Left lung (tissue), 10 donors: ENCODE results near the gene LTBP2. TPM values are rescaled to one million over a fixed set of nuclear protein-coding genes. Genes with fewer than 3 reads are reported as not detected.
A peak's percentile ranks its signal among the peaks of the same experiment; 100 is the strongest.

Experiments
- ATAC-seq: fragments of 200-7000 bp; cut with Tn5 transposase; one replicate; pipeline ENCODE4 v1.9.1; 2020; ENCODE audit warnings: moderate library complexity
- DNase-seq, 4 donors: peaks; one replicate each; pipeline ENCODE4 v3.0.0-alpha.2; 2013 to 2020
- H3K27ac ChIP-seq, 2 donors: fragments of 200-600 bp; sonication (generic) in 1 of 2; one replicate each; pipeline versions ENCODE4 v1.5.0 to v1.8.0; 2020 to 2021
- H3K27me3 ChIP-seq, 2 donors: fragments of 200-600 bp; sonication (generic) in 1 of 2; one replicate each; pipeline versions ENCODE4 v1.5.0 to v1.8.0; 2020 to 2021
- H3K36me3 ChIP-seq, 2 donors: fragments of 200-600 bp; sonication (generic) in 1 of 2; one replicate each; pipeline versions ENCODE4 v1.5.0 to v1.8.0; 2020 to 2021
- H3K4me1 ChIP-seq, 2 donors: fragments of 200-600 bp; one replicate each; pipeline ENCODE4 v1.8.0; 2021
- H3K4me3 ChIP-seq, 2 donors: fragments of 200-600 bp; sonication (generic) in 1 of 2; one replicate each; pipeline versions ENCODE4 v1.5.0 to v1.8.0; 2020 to 2021; ENCODE audit warnings: mild to moderate bottlenecking in 1 of 2
- H3K9me3 ChIP-seq, 2 donors: fragments of 200-600 bp; sonication (generic) in 1 of 2; one replicate each; pipeline versions ENCODE4 v1.5.0 to v1.8.0; 2020 to 2021
- CTCF ChIP-seq, 2 donors: fragments of 200-600 bp; sonication (generic) in 1 of 2; IDR thresholded peaks; one replicate each; pipeline versions ENCODE4 v1.5.0 to v1.8.0; 2021; ENCODE audit warnings: antibody characterized with exemption in 2 of 2
- intact Hi-C, 2 donors: fragments of 100-400 bp; cut with DNase I; formaldehyde crosslinking; loops; one replicate each; pipeline versions ENCODE4 v1.11.2 to v1.14.2; 2022
- polyA plus RNA-seq, 6 donors: library from polyadenylated mRNA; unstranded; fragments of 120-200 nt; gene quantifications; one replicate each; pipeline ENCODE4 v1.2.1, GENCODE V29; 2013; ENCODE audit not compliant: insufficient read length in 6 of 6
- total RNA-seq, 2 donors: library from RNA; stranded (reverse); fragmentation: NEBNext Ultra II Directional; extraction: Animal tissue kit (Norgen Biotek cat#: 25700); gene quantifications; one replicate each; pipeline ENCODE4 v1.2.1, GENCODE V29; 2021
- donor health status: DM: no; HTN: yes; CAD: no.
- donor health status: DM: no; HTN: no; CAD: no.

Gene LTBP2
- total and polyA plus RNA-seq, 8 donors: 14.0 to 154 (median 19.3) TPM

GRCh38 chr14:74505831-74506230 lies 106.2 kb downstream of the LTBP2 start:
- Histone ChIP-seq H3K36me3 (peaks cover 0 to 6% of the 10 kb centered on the region in 2 donors), H3K4me3 (no peak overlapping the region), H3K4me1 (peaks cover 0 to 5% of the 10 kb centered on the region in 2 donors), H3K9me3 (no peaks in the 10 kb centered on the region), H3K27me3 (peaks cover 0 to 8% of the 10 kb centered on the region in 2 donors), H3K27ac (no peak overlapping the region)
- intact Hi-C loops: loop anchor here in 1 of 2 donors (10.0 kb wide), 1 partner anchor 109 kb away; the partner anchor contains the start of gene LTBP2
- no peak for ATAC-seq
- TF ChIP-seq CTCF (IDR thresholded peaks at IDR 0.05): no peak
- peak in 1 of 4 donors; percentile 25 for DNase-seq

- Histone ChIP-seq H3K9me3 (no peaks in the 10 kb centered on the region), H3K27ac (no peak overlapping the region), H3K36me3 (peaks cover 0 to 6% of the 10 kb centered on the region in 2 donors), H3K27me3 (peaks cover 0 to 8% of the 10 kb centered on the region in 2 donors), H3K4me1 (peaks cover 0 to 5% of the 10 kb centered on the region in 2 donors), H3K4me3 (no peak overlapping the region)
- no peak for TF ChIP-seq CTCF (IDR thresholded peaks at IDR 0.05)
- ATAC-seq: no peak
- intact Hi-C loops: loop anchor here in 1 of 2 donors (10.0 kb wide), 1 partner anchor 110 kb away; the partner anchor contains the start of gene LTBP2
- DNase-seq: peak in 1 of 4 donors; percentile 26
These were observed 106.9 kb downstream of the LTBP2 start for GRCh38 chr14:74504874-74505720.

GRCh38 chr14:74504412-74504811 lies 107.6 kb downstream of the LTBP2 start:
- no peak overlapping the region for H3K27ac ChIP-seq
- no peak for TF ChIP-seq CTCF (IDR thresholded peaks at IDR 0.05)
- H3K9me3 ChIP-seq: no peaks in the 10 kb centered on the region
- H3K4me3 ChIP-seq: no peak overlapping the region
- peaks cover 0 to 5% of the 10 kb centered on the region in 2 donors for H3K4me1 ChIP-seq
- DNase-seq: no peak
- intact Hi-C loops: loop anchor here in 1 of 2 donors (10.0 kb wide), 1 partner anchor 110 kb away; the partner anchor contains the start of gene LTBP2
- H3K27me3 ChIP-seq: peaks cover 0 to 8% of the 10 kb centered on the region in 2 donors
- ATAC-seq: no peak
- H3K36me3 ChIP-seq: peaks cover 0 to 9% of the 10 kb centered on the region in 2 donors

GRCh38 chr14:74503938-74504335 lies 108.1 kb downstream of the LTBP2 start:
- Histone ChIP-seq H3K4me1 (peaks cover 0 to 5% of the 10 kb centered on the region in 2 donors), H3K27me3 (peaks cover 0 to 7% of the 10 kb centered on the region in 2 donors), H3K27ac (no peak overlapping the region), H3K36me3 (peaks cover 0 to 9% of the 10 kb centered on the region in 2 donors), H3K4me3 (no peak overlapping the region), H3K9me3 (no peaks in the 10 kb centered on the region)
- intact Hi-C loops: loop anchor here in 1 of 2 donors (10.0 kb wide), 1 partner anchor 111 kb away; the partner anchor contains the start of gene LTBP2
- no peak for ATAC-seq
- peak in 1 of 4 donors; percentile 23 for DNase-seq
- TF ChIP-seq CTCF (IDR thresholded peaks at IDR 0.05): no peak
